ENCODE results near the gene RAB5A. TPM values are rescaled to one million over a fixed set of nuclear protein-coding genes. Genes with fewer than 3 reads are reported as not detected.
"Not testable (repeated sequence)": the region's sequence is repeated elsewhere in the genome, so short reads cannot be mapped to it uniquely, and the experiment has no call there.

RAB5A gene
- total and polyA plus RNA-seq, 2 experiments from 2014 or later, result 110 to 128 TPM

GRCh38 chr3:19957354-19957753 is 10.5 kb downstream of the RAB5A start:
- not testable (repeated sequence) for H3K4me2 ChIP-seq; H3K27ac ChIP-seq (ENCODE audit: low read depth); H3K4me3 ChIP-seq; H2AFZ ChIP-seq; DNase-seq (ENCODE audit: low spot score); H3K9me2 ChIP-seq (ENCODE audit: insufficient read depth); H3K27ac Mint-ChIP-seq; H3K27me3 Mint-ChIP-seq (ENCODE audit: insufficient read depth, low read depth, poor library complexity); H3K27me3 ChIP-seq (ENCODE audit: insufficient read depth); H3K4me1 ChIP-seq (ENCODE audit: insufficient read depth); H3K4me3 Mint-ChIP-seq; H3K9me3 Mint-ChIP-seq; H3K4me1 Mint-ChIP-seq; H3F3A ChIP-seq (replicated peaks; ENCODE audit: low read depth)
- 0 out of 3 replicates have a peak, but pooled peaks have one; percentile 34 for ATAC-seq
- H3K79me2 ChIP-seq (replicated peaks; ENCODE audit: insufficient read depth), result peaks cover 100% of the 10 kb centered on the region
- H3K36me3 ChIP-seq (ENCODE audit: insufficient read depth), result peaks cover 18% of the 10 kb centered on the region; the same call in 1 of the 2 replicates
- H4K20me1 ChIP-seq (replicated peaks; ENCODE audit: insufficient read depth), result peaks cover 47% of the 10 kb centered on the region
- peaks cover 65% of the 10 kb centered on the region for H3K36me3 Mint-ChIP-seq (ENCODE audit: low read depth)

- Histone ChIP-seq H3K4me3 (no peak overlapping the region), H3K27me3 (ENCODE audit: insufficient read depth) (no peaks in the 10 kb centered on the region), H2AFZ (no peak overlapping the region), H3K79me2 (replicated peaks; ENCODE audit: insufficient read depth) (peaks cover 100% of the 10 kb centered on the region), H3K4me2 (no peak overlapping the region), H3K4me1 (ENCODE audit: insufficient read depth) (no peaks in the 10 kb centered on the region), H3K27ac (ENCODE audit: low read depth) (no peak overlapping the region), H4K20me1 (replicated peaks; ENCODE audit: insufficient read depth) (peaks cover 50% of the 10 kb centered on the region), H3K9me2 (ENCODE audit: insufficient read depth) (no peaks in the 10 kb centered on the region), H3F3A (replicated peaks; ENCODE audit: low read depth) (no peaks in the 10 kb centered on the region), H3K36me3 (ENCODE audit: insufficient read depth) (peaks cover 3% of the 10 kb centered on the region; the same call in 1 of the 2 replicates)
- no peaks in the 10 kb centered on the region for H3K27me3 Mint-ChIP-seq (ENCODE audit: insufficient read depth, low read depth, poor library complexity)
- TF ChIP-seq ZNF462 (CRISPR knock-in tag; IDR thresholded peaks at IDR 0.05) (no peak), EZH2phosphoT487 (IDR thresholded peaks at IDR 0.05; ENCODE audit: unreplicated experiment) (no peak), JUNB (IDR thresholded peaks at IDR 0.05; ENCODE audit: unreplicated experiment) (no peak)
- ATAC-seq (no peak), DNase-seq (ENCODE audit: low spot score) (no peak)
- H3K9me3 Mint-ChIP-seq, result no peaks in the 10 kb centered on the region
- H3K4me3 Mint-ChIP-seq, result no peak overlapping the region
- H3K4me1 Mint-ChIP-seq, result 0 out of 3 replicates have a peak, but pooled peaks cover 2% of the 10 kb centered on the region
- no peak overlapping the region for H3K27ac Mint-ChIP-seq
- peaks cover 46% of the 10 kb centered on the region for H3K36me3 Mint-ChIP-seq (ENCODE audit: low read depth)
These were observed 12.6 kb downstream of the RAB5A start for GRCh38 chr3:19959505-19959904.

Measured in GM23338 (cell line).